ENCODE data around the gene TNFRSF1B. TPM values are rescaled to one million over a fixed set of nuclear protein-coding genes. Genes with fewer than 3 reads are reported as not detected.

Gene TNFRSF1B
- total RNA-seq, 1 donor from 2014 or later = 98.6 TPM

- CTCF ChIA-PET = interaction anchor here (0.7 to 2.8 kb wide), 2 partner anchors 18 to 24 kb away, joined by 3 to 10 read pairs; no protein-coding TSS in a partner anchor
- Mint-ChIP-seq H3K9me3 (no peaks in the 10 kb centered on the region), H3K4me1 (no peaks in the 10 kb centered on the region), H3K27ac (no peak overlapping the region), H3K36me3 (ENCODE audit: low read depth) (peaks cover 83% of the 10 kb centered on the region), H3K4me3 (no peak overlapping the region), H3K27me3 (no peaks in the 10 kb centered on the region)
- ATAC-seq (ENCODE audit: low read depth) = no peak
- no peak for DNase-seq
- TF ChIP-seq, protein P1, sequence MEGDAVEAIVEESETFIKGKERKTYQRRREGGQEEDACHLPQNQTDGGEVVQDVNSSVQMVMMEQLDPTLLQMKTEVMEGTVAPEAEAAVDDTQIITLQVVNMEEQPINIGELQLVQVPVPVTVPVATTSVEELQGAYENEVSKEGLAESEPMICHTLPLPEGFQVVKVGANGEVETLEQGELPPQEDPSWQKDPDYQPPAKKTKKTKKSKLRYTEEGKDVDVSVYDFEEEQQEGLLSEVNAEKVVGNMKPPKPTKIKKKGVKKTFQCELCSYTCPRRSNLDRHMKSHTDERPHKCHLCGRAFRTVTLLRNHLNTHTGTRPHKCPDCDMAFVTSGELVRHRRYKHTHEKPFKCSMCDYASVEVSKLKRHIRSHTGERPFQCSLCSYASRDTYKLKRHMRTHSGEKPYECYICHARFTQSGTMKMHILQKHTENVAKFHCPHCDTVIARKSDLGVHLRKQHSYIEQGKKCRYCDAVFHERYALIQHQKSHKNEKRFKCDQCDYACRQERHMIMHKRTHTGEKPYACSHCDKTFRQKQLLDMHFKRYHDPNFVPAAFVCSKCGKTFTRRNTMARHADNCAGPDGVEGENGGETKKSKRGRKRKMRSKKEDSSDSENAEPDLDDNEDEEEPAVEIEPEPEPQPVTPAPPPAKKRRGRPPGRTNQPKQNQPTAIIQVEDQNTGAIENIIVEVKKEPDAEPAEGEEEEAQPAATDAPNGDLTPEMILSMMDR (IDR thresholded peaks at IDR 0.05) = no peak
- POLR2A ChIA-PET = no interaction called here
- intact Hi-C loops (cut with micrococcal nuclease) = no loop called here
These were observed 91.5 kb downstream of the TNFRSF1B start for GRCh38 chr1:12258272-12258671.

Other genes starting within 250 kb of the TNFRSF1B start
- gene KIAA2013, start 240.6 kb upstream of the TNFRSF1B start, total RNA-seq = 34.8 and 37.4 TPM in 2 replicates
- gene PLOD1, start 232.3 kb upstream of the TNFRSF1B start, total RNA-seq = 15.7 and 18.6 TPM in 2 replicates
- 46.5 and 54.1 TPM in 2 replicates for gene MFN2, start 186.5 kb upstream of the TNFRSF1B start, total RNA-seq
- 72.1 and 74.2 TPM in 2 replicates for gene MIIP, start 147.5 kb upstream of the TNFRSF1B start, total RNA-seq
- 2.2 and 2.7 TPM in 2 replicates for gene TNFRSF8, start 103.7 kb upstream of the TNFRSF1B start, total RNA-seq
- 52.6 and 64.5 TPM in 2 replicates for gene VPS13D, start 63.0 kb downstream of the TNFRSF1B start, total RNA-seq